HG02981 (cell line): ENCODE data around the gene GFOD1.

ENCODE experiments used
- ATAC-seq: cut with Tn5 transposase; IDR thresholded peaks from one replicate; pipeline ENCODE4 v1.9.1; 2021; ENCODE audit warnings: mild to moderate bottlenecking, moderate library complexity; ENCODE audit not compliant: unreplicated experiment

The GFOD1 gene

DNA sequence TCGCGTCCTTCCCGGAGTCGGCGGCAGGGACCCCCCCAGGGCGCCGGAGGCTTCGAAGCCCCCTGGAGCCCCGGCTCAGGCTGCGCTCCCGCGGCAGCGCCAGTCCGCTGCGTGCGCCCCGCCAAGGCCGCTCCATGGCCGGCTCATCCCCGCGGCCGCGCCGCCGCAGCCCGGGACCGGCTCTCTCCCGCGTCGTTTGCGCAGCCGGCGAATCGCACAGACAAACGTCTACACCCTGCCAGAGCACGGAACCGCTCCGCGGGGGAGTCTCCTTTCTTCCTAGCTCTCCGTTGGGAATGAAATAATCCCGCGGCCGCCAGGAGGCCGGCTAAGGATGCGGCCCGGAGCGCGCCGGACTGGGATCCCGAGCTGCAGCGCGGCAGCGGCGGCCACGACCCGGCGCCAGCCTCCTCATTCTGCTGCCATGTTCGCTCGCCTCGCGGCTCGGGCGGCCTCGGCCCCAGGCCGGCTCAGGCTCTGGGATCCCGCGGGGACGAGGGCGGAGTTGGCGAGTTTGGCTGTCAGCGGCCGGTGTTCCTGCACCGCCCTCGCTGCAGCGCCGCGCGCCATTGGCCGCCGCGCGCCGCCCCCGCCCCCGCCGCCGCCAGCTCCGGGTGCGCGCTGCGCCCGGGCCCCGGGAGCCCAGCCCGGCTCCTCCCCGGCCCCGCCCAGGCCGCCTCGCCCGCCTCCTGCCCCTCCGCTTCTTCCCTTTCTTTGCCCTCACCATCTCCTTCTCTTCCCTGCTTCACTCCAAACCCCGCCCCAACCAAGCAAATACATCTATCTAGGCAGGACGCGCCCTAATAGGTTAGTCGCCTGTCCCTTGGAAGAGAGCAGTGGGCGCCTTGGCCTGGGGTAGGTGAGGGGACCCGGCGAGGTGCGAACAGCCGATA lies at the start of gene GFOD1:
GFOD1 (minus strand) TSS at position 479 of the 893 bp plus-strand sequence. CDS start 710 bp downstream, outside the sequence.
- ATAC-seq, result peak; percentile 71

- no peak for ATAC-seq
Observed at GRCh38 chr6:13536796-13537526, 49.6 kb upstream of the GFOD1 start.

DNA sequence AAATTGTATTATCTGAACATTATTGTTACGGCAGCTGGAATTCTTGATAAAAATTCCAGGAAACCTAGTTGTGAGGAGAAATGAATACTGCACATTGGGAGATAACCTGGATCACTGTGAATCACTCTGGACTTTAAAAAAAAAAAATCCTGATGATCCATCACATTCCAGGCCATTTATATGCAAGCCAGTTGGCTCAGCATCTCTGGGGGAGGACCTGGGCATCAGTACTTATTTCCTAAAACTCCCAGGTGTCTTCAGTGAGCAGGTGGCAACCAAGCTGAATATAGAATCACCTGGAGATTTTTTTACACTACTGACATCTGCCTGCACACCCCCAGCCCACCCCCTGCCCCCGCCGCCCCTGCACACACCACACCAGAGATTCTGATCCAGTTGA lies 47.9 kb upstream of the GFOD1 start:
- no peak for ATAC-seq

- no peak for ATAC-seq
Observed at GRCh38 chr6:13534536-13534935, 47.1 kb upstream of the GFOD1 start.

DNA sequence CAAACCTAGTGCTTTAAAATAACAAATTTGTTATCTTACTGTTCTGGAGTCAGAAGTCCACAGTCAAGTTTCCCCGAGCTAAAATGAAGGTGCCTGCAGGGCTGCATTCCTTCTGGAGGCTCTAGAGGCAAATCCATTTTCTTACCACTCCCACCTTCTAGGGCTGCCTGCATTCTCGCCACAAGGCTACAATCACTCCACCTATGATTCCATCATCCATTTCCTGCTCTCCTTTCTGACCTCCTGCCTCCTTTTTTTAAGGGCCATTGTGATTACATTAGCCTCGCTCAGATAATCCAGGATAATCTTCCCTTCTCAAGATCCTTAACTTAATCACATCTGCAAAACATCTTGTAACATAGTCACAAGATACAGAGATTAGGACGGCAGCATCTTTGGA lies 44.6 kb upstream of the GFOD1 start:
- ATAC-seq, result no peak

DNA sequence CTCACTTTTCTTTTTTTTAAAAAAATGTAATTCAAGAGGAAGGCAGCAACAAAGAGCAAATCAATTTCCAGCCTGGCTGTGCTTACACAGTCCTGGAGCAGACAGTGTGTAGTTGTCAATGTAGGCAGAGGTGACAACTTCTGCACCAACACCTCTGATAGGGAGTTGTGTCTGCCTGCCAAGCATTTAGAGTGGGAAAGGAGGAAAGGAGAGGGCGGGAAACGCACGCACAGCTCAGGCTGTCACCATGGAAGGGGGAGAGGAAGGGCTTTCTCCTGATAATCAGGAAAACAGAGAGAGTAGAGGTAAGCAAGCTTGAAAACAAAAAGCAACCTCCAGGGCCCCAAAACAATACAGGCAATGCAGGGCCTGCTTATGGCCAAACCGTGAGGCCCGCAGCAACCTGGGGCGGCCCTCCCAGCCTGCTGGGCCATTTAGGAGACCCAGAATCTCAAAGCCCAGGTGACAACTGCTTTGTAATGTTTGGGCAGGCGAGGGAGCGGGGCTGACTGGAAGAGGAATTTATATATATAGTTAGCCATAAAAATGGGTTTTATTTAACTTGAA lies 41.5 kb upstream of the GFOD1 start:
- ATAC-seq, result no peak

GRCh38 chr6:13528232-13528631 lies 40.8 kb upstream of the GFOD1 start:
- no peak for ATAC-seq

DNA sequence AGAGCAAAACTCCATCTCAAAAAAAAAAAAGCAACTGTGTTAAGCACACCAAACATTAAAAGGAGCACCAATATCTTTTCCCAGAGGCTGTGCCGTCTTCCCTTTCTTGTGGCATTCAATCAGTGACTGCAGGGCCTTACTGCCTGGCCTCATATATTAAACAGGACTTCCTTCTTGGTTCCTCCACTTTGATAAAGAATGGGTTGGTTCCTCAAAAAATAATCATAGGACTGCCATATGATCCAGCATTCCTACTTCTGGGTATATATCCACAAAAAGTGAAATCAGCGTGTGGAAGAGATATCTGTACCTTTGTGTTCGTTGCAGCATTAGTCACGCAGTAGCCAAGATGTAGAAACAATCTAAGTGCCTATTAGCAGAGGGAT lies 40.3 kb upstream of the GFOD1 start:
- no peak for ATAC-seq

- peak; percentile 71 for ATAC-seq
Observed at GRCh38 chr6:13526727-13527670, 39.6 kb upstream of the GFOD1 start.

- ATAC-seq, result no peak
Observed at GRCh38 chr6:13526357-13526726, 38.9 kb upstream of the GFOD1 start.

DNA sequence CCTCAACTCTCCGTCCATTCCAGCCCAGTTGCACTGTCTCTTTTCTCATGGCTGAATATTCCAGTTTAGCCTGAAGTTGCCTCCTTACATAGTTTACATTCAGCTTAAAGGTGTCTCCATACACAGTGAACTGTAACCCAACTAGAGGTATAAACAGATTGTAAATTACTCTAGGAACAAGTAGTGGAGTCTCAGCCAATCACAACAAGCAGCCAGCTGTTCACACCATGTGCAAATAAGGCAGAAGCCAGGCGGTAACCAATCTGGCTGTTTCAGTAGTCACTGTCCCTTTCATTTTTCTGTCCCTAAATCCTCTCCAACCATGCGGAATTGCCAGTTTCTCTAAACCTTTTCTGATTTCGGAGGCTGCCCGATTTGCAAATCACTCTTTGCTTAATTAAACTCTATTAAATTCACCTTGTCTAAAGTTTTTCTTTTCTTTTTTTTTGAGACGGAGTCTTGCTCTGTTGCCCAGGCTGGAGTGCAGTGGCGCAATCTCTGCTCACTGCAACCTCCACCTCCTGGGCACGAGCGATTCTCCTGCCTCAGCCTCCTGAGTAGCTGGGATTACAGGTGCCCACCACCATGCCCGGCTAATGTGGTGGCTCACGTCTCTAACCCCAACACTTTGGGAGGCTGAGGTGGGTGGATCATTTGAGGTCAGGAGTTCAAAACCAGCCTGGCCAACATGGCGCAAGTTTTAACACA lies 37.6 kb upstream of the GFOD1 start:
- no peak for ATAC-seq

- ATAC-seq, result no peak
Observed at GRCh38 chr6:13523826-13524622, 36.6 kb upstream of the GFOD1 start.

- no peak for ATAC-seq
Observed at GRCh38 chr6:13522656-13523055, 35.3 kb upstream of the GFOD1 start.

- no peak for ATAC-seq
Observed at GRCh38 chr6:13519839-13520238, 32.4 kb upstream of the GFOD1 start.

DNA sequence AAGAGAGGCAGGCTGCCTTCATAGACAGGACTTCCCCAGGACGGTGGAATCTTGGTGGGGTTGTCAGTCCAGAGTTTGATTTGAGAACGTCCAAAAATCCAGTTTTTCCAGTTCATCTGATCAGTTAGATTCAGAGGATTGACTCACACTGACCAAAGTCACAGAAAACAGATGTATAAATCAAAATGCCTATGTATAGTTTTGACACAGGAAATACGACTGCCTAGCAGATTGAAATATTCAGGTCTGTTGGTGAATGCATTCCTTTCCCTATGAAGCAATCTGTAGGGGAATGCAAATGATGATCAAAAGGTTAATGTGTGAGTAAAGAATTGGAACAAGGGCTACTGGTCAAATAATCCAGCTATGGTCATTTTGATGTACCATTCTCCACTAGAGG lies 29.7 kb upstream of the GFOD1 start:
- no peak for ATAC-seq

DNA sequence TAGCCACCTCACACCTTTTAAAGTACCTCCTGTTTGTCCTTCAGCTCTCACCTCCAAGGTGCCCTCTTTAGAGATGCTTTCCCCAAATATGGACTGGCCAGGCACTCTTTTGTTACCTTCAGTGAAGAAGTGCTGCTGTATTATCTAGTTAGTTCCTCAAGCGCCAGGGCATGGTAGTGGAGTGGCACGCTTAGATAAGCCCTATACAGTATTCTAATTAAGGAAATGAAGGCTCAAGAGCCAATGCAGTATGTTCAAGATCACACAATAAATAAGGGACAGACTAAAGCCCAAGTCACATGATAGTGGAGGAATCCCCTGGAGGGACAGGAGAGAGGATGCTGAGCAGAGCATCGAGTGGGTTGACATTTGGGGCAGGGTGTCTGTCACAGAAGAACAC lies 28.5 kb upstream of the GFOD1 start:
- ATAC-seq, result no peak

DNA sequence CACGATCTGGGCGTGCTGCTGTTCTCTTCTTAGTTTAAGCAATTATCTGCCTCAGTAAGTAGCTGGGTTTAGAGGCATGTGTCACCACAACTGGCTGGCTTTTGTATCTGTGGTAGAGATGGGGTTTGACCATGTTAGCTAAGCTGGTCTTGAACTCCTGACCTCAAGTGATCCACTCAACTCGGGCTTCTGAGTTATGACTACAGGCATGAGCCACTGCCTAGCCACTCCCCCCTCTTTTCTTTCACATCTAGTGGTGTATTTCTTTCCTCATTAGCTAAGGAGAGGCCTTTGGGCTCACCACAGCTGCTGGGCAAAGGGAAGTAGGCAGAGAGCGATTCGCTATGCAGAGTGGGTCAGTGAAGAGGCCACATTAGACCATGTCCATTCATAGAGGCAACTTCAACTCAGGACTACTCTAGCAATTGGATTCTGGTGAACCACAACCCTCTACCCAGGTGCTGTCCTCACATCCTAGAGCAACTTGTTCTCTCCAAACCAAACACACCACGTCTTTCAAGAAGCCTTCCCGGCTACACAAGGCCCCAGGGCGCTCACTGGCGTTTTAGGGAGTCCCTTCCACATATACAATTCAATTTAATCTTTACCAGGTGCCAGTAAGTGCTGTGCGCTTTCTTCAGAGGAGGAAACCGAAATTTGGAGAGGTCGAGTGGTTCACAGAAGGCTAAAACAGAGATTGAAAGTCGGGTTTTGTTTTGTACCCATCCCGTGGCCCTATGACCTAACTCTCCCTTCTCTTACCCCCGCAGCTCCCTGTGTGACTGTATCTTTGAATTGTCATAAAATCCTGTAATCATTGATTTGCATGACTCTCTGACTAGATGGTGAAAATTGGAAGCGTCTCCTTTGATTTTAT lies 26.5 kb upstream of the GFOD1 start:
- no peak for ATAC-seq

GRCh38 chr6:13512900-13513299 lies 25.5 kb upstream of the GFOD1 start:
- no peak for ATAC-seq
